Hepatocyte (in vitro differentiated cells): ENCODE results near the gene GPR25. TPM values are rescaled to one million over a fixed set of nuclear protein-coding genes. Genes with fewer than 3 reads are reported as not detected.
A peak's percentile ranks its signal among the peaks of the same experiment; 100 is the strongest.

Source experiments
- DNase-seq: peaks from one replicate; pipeline ENCODE4 v3.0.0-alpha.2; 2016; ENCODE audit warnings: low spot score
- H2AFZ ChIP-seq: fragments of 200-600 bp; sonication (generic); 2 replicates; pipeline ENCODE4 v1.6.0; 2016; ENCODE audit warnings: antibody characterized with exemption, mild to moderate bottlenecking
- H3K27ac ChIP-seq: fragments of 200-600 bp; sonication (generic); 2 replicates; pipeline ENCODE4 v1.5.1; 2016; ENCODE audit warnings: mild to moderate bottlenecking
- H3K27me3 ChIP-seq: fragments of 200-600 bp; sonication (generic); 2 replicates; pipeline ENCODE4 v1.6.1; 2016
- H3K36me3 ChIP-seq: fragments of 200-600 bp; sonication (generic); replicated peaks from 2 replicates; pipeline ENCODE4 v1.5.1; 2016; ENCODE audit warnings: low read depth; ENCODE audit not compliant: insufficient read depth
- H3K4me1 ChIP-seq: fragments of 200-600 bp; sonication (generic); 2 replicates; pipeline ENCODE4 v1.5.1; 2016; ENCODE audit warnings: mild to moderate bottlenecking, moderate library complexity; ENCODE audit not compliant: insufficient read depth
- H3K4me2 ChIP-seq: fragments of 200-600 bp; sonication (generic); 2 replicates; pipeline ENCODE4 v1.6.0; 2016
- H3K4me3 ChIP-seq: fragments of 200-600 bp; sonication (generic); 2 replicates; pipeline ENCODE4 v1.5.1; 2016; ENCODE audit warnings: mild to moderate bottlenecking
- H3K79me2 ChIP-seq: fragments of 200-600 bp; sonication (generic); 2 replicates; pipeline ENCODE4 v1.6.0; 2017; ENCODE audit warnings: mild to moderate bottlenecking
- H3K9me2 ChIP-seq: fragments of 200-600 bp; sonication (generic); replicated peaks from 2 replicates; pipeline ENCODE4 v1.6.0; 2017; ENCODE audit warnings: mild to moderate bottlenecking; ENCODE audit not compliant: insufficient read depth
- H3K9me3 ChIP-seq: fragments of 200-600 bp; sonication (generic); 2 replicates; pipeline ENCODE4 v1.5.1; 2016; ENCODE audit warnings: low read depth, mild to moderate bottlenecking
- H4K20me1 ChIP-seq: fragments of 200-600 bp; sonication (generic); 2 replicates; pipeline ENCODE4 v1.6.0; 2016; ENCODE audit warnings: mild to moderate bottlenecking; ENCODE audit not compliant: insufficient read depth, poor library complexity, severe bottlenecking
- CTCF ChIP-seq: fragments of 200-600 bp; sonication (generic); IDR thresholded peaks from 2 replicates; pipeline ENCODE4 v1.5.1; 2016; ENCODE audit warnings: antibody characterized with exemption, mild to moderate bottlenecking; ENCODE audit not compliant: poor library complexity
- EZH2 ChIP-seq: fragments of 200-600 bp; sonication (generic); IDR thresholded peaks from 2 replicates; pipeline ENCODE4 v1.6.1; 2016; ENCODE audit warnings: antibody characterized with exemption, mild to moderate bottlenecking, borderline replicate concordance
- EZH2phosphoT487 ChIP-seq: fragments of 200-600 bp; sonication (generic); IDR thresholded peaks from one replicate; pipeline ENCODE4 v1.6.1; 2018; ENCODE audit warnings: antibody characterized with exemption, mild to moderate bottlenecking, low read depth, moderate library complexity; ENCODE audit not compliant: unreplicated experiment, severe bottlenecking
- WGBS: methylation state at CpG from one replicate; pipeline ENCODE4 v1.1.6; 2016; ENCODE audit warnings: low lambda C conversion rate; ENCODE audit errors: missing lambda C conversion rate; 5-methylcytosine and 5-hydroxymethylcytosine counted together
- polyA plus RNA-seq: library from polyadenylated mRNA; unstranded; fragments of >200 nt; fragmentation: Nextera tagmentation; extraction: Ambion mirVana; gene quantifications from 2 replicates; pipeline ENCODE4 v1.2.1, GENCODE V29; 2016
- total RNA-seq: library from RNA; depleted of rRNA; stranded (reverse); fragments of >200 nt; gene quantifications from 2 replicates; pipeline ENCODE4 v1.2.3, GENCODE V29; 2014

The GPR25 gene
- total and polyA plus RNA-seq, 2 experiments from 2014 or later, result not detected

- 91% methylated on average over 2 of the region's 2 CpGs for WGBS
- Histone ChIP-seq H3K36me3 (no peaks in the 10 kb centered on the region), H4K20me1 (no peaks in the 10 kb centered on the region), H2AFZ (no peak overlapping the region), H3K27me3 (no peaks in the 10 kb centered on the region), H3K9me2 (no peaks in the 10 kb centered on the region), H3K4me1 (peaks cover 14% of the 10 kb centered on the region), H3K79me2 (peaks cover 31% of the 10 kb centered on the region), H3K27ac (no peak overlapping the region), H3K4me3 (no peak overlapping the region), H3K4me2 (no peak overlapping the region), H3K9me3 (no peaks in the 10 kb centered on the region)
- no peak for DNase-seq
- TF ChIP-seq CTCF, result no peak
- no peak for TF ChIP-seq EZH2phosphoT487
- no peak for TF ChIP-seq EZH2
These were observed 16.8 kb downstream of the GPR25 start for GRCh38 chr1:200889571-200889970.

GRCh38 chr1:200890027-200890426, 17.2 kb downstream of the GPR25 start:
- no peak overlapping the region for H3K4me2 ChIP-seq

GRCh38 chr1:200890818-200891773, 18.3 kb downstream of the GPR25 start:
- WGBS, result under 1% methylated on average over 52 of the region's 72 CpGs
- TF ChIP-seq EZH2phosphoT487 (no peak), CTCF (peak; percentile 80), EZH2 (no peak)
- Histone ChIP-seq H3K79me2 (peaks cover 44% of the 10 kb centered on the region), H3K36me3 (no peaks in the 10 kb centered on the region), H2AFZ (peak overlapping the region; percentile 68), H3K27me3 (no peaks in the 10 kb centered on the region), H3K9me2 (no peaks in the 10 kb centered on the region), H3K4me3 (peak overlapping the region; percentile 93), H4K20me1 (no peaks in the 10 kb centered on the region), H3K4me1 (peaks cover 16% of the 10 kb centered on the region), H3K9me3 (no peaks in the 10 kb centered on the region), H3K4me2 (peak overlapping the region; percentile 89), H3K27ac (peak overlapping the region; percentile 100)
- peak; percentile 84 for DNase-seq

More at GRCh38 chr1:200890027-200890426, 17.2 kb downstream of the GPR25 start:
- Histone ChIP-seq H2AFZ (no peak overlapping the region), H3K27me3 (no peaks in the 10 kb centered on the region), H3K9me3 (no peaks in the 10 kb centered on the region), H4K20me1 (no peaks in the 10 kb centered on the region), H3K4me3 (no peak overlapping the region), H3K79me2 (peaks cover 35% of the 10 kb centered on the region), H3K36me3 (no peaks in the 10 kb centered on the region), H3K4me1 (peaks cover 16% of the 10 kb centered on the region), H3K27ac (no peak overlapping the region), H3K9me2 (no peaks in the 10 kb centered on the region)
- TF ChIP-seq CTCF, result no peak
- TF ChIP-seq EZH2, result no peak
- no peak for TF ChIP-seq EZH2phosphoT487
- WGBS, result 95% methylated on average over 15 of the region's 15 CpGs
- no peak for DNase-seq
